Heart left ventricle (tissue), 13 donors: ENCODE results near the gene KRTDAP.

Experiments
- POLR2A ChIP-seq, 2 donors: fragments of 450-650 bp; IDR thresholded peaks; one replicate each; pipeline ENCODE4 v1.6.1; 2017; ENCODE audit warnings: antibody characterized with exemption in 2 of 2, mild to moderate bottlenecking in 2 of 2, moderate library complexity in 2 of 2
- TF ChIP-seq, protein P1 (sequence below), 12 donors: fragments of 200-600 bp; sonication (generic) in 4 of 12; IDR thresholded peaks; one replicate each; pipeline versions ENCODE4 v1.5.0 to v1.8.0; 2018 to 2022; ENCODE audit warnings: antibody characterized with exemption in 12 of 12, mild to moderate bottlenecking in 5 of 12
- donor health status: ischemic (EF 13 %, LVEDD 7.1; RV severe dilation, severe dysfunction).
- donor health status: DM: no; HTN: yes; CAD: no.
- donor health status: DM: no; HTN: no; CAD: no.
- donor health status: ischemic (EF 25% LVEDD 6.9; RV normal size, moderate dysfunction).
- donor health status: ischemic (EF 25% LVEDD 5.7; RV mildly dilated, moderate dysfunction).
- donor health status: ischemic (EF 35%, LVEDD 5.7; RV mildly dilated, moderate dysfunction).
- donor health status: nonischemic (EF 11% LVEDD 7.7; RV severe dilation, severe dysfunction).
- donor health status: DM: yes; HTN: yes; CAD: no.
- donor health status: PGD.
- donor health status: ischemic (EF 29% LVEDD 5.4; RV normal size, mild dysfunction).
- donor health status: nonischemic (EF 23%, LVEDD 6.1; RV moderate dilation, normal function).

DNA sequence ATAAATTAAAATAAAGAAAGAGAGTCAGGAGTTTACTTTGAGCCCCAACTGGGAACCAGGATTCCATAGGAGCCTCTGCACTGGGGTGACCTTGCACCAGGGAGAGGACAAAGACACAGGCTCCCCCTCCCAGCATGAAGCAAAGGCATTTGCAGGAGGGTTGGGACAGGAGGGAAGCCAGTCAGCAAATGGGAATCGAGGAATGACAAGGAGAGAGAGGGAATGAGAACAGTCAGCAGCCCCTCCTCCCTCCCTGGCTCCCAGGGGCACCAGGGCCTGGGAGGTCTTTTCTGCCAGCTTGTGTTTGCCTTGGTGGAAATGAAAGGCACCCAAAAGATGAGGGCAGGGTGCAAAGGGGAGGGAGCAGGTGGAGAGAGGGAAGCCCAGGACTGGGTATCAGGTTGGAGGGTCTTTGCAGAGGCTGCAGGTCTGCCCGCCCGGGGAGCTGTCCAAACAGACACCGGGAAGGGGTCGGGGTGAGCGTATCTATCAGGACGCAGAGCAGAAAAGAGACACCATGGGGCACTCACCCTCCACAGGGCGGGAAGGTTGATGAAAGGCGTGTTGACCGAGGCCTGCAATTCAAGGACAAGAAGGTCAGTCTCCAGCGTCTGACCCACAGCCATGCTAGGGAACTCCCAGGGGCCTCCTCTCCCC lies 34.0 kb upstream of the KRTDAP start:
- TF ChIP-seq, protein P1, sequence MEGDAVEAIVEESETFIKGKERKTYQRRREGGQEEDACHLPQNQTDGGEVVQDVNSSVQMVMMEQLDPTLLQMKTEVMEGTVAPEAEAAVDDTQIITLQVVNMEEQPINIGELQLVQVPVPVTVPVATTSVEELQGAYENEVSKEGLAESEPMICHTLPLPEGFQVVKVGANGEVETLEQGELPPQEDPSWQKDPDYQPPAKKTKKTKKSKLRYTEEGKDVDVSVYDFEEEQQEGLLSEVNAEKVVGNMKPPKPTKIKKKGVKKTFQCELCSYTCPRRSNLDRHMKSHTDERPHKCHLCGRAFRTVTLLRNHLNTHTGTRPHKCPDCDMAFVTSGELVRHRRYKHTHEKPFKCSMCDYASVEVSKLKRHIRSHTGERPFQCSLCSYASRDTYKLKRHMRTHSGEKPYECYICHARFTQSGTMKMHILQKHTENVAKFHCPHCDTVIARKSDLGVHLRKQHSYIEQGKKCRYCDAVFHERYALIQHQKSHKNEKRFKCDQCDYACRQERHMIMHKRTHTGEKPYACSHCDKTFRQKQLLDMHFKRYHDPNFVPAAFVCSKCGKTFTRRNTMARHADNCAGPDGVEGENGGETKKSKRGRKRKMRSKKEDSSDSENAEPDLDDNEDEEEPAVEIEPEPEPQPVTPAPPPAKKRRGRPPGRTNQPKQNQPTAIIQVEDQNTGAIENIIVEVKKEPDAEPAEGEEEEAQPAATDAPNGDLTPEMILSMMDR (IDR thresholded peaks at IDR 0.05) = no peak
- TF ChIP-seq POLR2A (IDR thresholded peaks at IDR 0.05) = no peak
